GM10847 (cell line): ENCODE data around the gene NFIB.

Source experiments
- POLR2A ChIP-seq: IDR thresholded peaks from 2 replicates; pipeline ENCODE4 v1.6.1; 2011; ENCODE audit not compliant: insufficient read length; ENCODE audit errors: extremely low read depth

NFIB gene

GRCh38 chr9:14173713-14174112 lies 140.2 kb downstream of the NFIB start:
- no peak for TF ChIP-seq POLR2A

- no peak for TF ChIP-seq POLR2A
These were observed 142.9 kb downstream of the NFIB start for GRCh38 chr9:14170973-14171596.

- TF ChIP-seq POLR2A = no peak
These were observed 143.5 kb downstream of the NFIB start for GRCh38 chr9:14170392-14170931.

- no peak for TF ChIP-seq POLR2A
These were observed 145.6 kb downstream of the NFIB start for GRCh38 chr9:14168381-14168780.

GRCh38 chr9:14165376-14166035 lies 148.4 kb downstream of the NFIB start:
- TF ChIP-seq POLR2A = no peak

- TF ChIP-seq POLR2A = no peak
These were observed 149.0 kb downstream of the NFIB start for GRCh38 chr9:14164908-14165307.

- no peak for TF ChIP-seq POLR2A
These were observed 154.3 kb downstream of the NFIB start for GRCh38 chr9:14159440-14160216.

- no peak for TF ChIP-seq POLR2A
These were observed 155.0 kb downstream of the NFIB start for GRCh38 chr9:14158916-14159315.

- no peak for TF ChIP-seq POLR2A
These were observed 155.7 kb downstream of the NFIB start for GRCh38 chr9:14158136-14158813.

GRCh38 chr9:14157191-14157590 lies 156.8 kb downstream of the NFIB start:
- no peak for TF ChIP-seq POLR2A

GRCh38 chr9:14156046-14156445 lies 157.9 kb downstream of the NFIB start:
- TF ChIP-seq POLR2A = no peak

- TF ChIP-seq POLR2A = no peak
These were observed 158.7 kb downstream of the NFIB start for GRCh38 chr9:14155237-14155636.

GRCh38 chr9:14153310-14153720 lies 160.6 kb downstream of the NFIB start:
- no peak for TF ChIP-seq POLR2A

GRCh38 chr9:14151451-14151850 lies 162.5 kb downstream of the NFIB start:
- no peak for TF ChIP-seq POLR2A

- TF ChIP-seq POLR2A = no peak
These were observed 165.3 kb downstream of the NFIB start for GRCh38 chr9:14148501-14149103.
